Body of pancreas (tissue), 4 donors: ENCODE results near the gene RFX4. TPM values are rescaled to one million over a fixed set of nuclear protein-coding genes. Genes with fewer than 3 reads are reported as not detected.

Experiments used
- ATAC-seq: fragments of 150-250 bp; one replicate; pipeline ENCODE4 v1.9.1; 2016
- DNase-seq, 4 donors: peaks; one replicate each; pipeline ENCODE4 v3.0.0-alpha.2; 2019
- H3K27ac ChIP-seq, 4 donors: fragments of 200-600 bp; sonication (generic); 1 replicate in 3 of 4; 2 replicates in 1 of 4; pipeline versions ENCODE4 v1.5.1 to v1.6.1; 2016 to 2019; ENCODE audit warnings: mild to moderate bottlenecking in 1 of 4, mixed read lengths in 1 of 4, moderate library complexity in 1 of 4
- H3K27me3 ChIP-seq, 2 donors: fragments of 200-600 bp; sonication (generic); one replicate each; pipeline ENCODE4 v1.6.0; 2016; ENCODE audit warnings: mild to moderate bottlenecking in 1 of 2
- H3K36me3 ChIP-seq, 2 donors: fragments of 200-600 bp; sonication (generic); replicated peaks in 1 of 2; 2 replicates each; pipeline ENCODE4 v1.5.1; 2016; ENCODE audit warnings: low read depth in 2 of 2; ENCODE audit not compliant: insufficient read depth in 1 of 2
- H3K4me1 ChIP-seq: fragments of 200-600 bp; sonication (generic); one replicate; pipeline ENCODE4 v1.6.0; 2016
- H3K4me3 ChIP-seq, 2 donors: fragments of 200-600 bp; sonication (generic); 1 replicate in 1 of 2; 2 replicates in 1 of 2; pipeline ENCODE4 v1.5.1; 2016 to 2019
- H3K9me3 ChIP-seq, 3 donors: fragments of 200-600 bp; sonication (generic); 1 replicate in 2 of 3; 2 replicates in 1 of 3; pipeline ENCODE4 v1.5.1; 2016
- CTCF ChIP-seq, 7 experiments: fragments of 450-650 bp in 4 of 7; fragments of 200-600 bp in 3 of 7; sonication (generic) in 3 of 7; IDR thresholded peaks; one replicate each; pipeline ENCODE4 v1.5.1; 2016 to 2019; ENCODE audit warnings: antibody characterized with exemption in 7 of 7
- POLR2A ChIP-seq, 3 donors: fragments of 450-650 bp; IDR thresholded peaks; one replicate each; pipeline ENCODE4 v1.6.1; 2016; ENCODE audit warnings: antibody characterized with exemption in 3 of 3, mild to moderate bottlenecking in 2 of 3
- WGBS, 2 donors: methylation state at CpG; one replicate each; pipeline ENCODE4 v1.1.5; 2017; 5-methylcytosine and 5-hydroxymethylcytosine counted together
- intact Hi-C: fragments of 100-400 bp; cut with DNase I; formaldehyde crosslinking; loops from one replicate; pipeline ENCODE4 v1.15.1; 2023
- total RNA-seq, 2 donors: library from RNA; depleted of rRNA; stranded (reverse); fragments of >200 nt; gene quantifications; one replicate each; pipeline ENCODE4 v1.1.0, GENCODE V29; 2016

The RFX4 gene
- total RNA-seq, 2 donors from 2014 or later = not detected

DNA sequence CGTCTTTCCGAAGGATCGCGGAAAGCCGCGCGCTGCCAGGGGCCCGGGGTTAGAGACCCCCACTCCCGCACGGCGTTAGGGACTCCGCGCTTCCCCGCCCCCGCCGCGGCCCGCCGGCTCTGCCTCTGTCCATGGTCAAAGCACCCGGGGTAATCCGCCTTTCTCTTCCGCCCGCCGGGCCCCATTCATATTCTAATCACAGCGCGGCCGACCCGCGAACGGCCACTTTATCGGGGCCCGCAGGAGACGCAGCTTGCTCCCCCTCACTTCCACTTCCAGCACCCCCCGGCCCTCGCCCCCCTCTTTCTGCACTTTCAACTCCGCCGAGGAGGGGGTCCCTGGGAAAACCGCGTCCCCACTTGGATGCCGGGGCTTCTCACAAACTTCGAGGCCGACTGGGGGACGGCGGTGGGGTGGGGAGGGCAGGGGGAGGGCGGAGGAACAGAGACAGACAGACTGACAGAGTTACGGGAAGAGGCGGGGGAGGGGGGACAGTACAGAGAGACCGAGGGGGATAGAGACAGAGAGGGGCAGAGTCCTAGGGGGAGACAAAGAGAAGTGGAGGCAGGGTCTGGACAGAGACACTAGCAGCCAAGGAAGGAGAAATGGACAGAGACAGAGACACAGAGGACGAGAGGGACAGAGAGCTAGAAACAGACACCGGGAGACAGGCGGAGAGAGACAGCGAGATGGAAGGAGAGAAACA lies 1.1 kb upstream of the RFX4 start:
- TF ChIP-seq CTCF (IDR thresholded peaks at IDR 0.05) = no peak
- no peak for TF ChIP-seq POLR2A (IDR thresholded peaks at IDR 0.05)
- DNase-seq = peak in 2 of 4 donors; percentile 19 to 27
- Histone ChIP-seq H3K4me3 (no peak overlapping the region), H3K36me3 (no peaks in the 10 kb centered on the region), H3K9me3 (no peaks in the 10 kb centered on the region), H3K4me1 (peaks cover 53% of the 10 kb centered on the region), H3K27ac (no peak overlapping the region), H3K27me3 (peaks cover 0 to 30% of the 10 kb centered on the region in 2 donors)
- peak; percentile 41 for ATAC-seq
- intact Hi-C loops = no loop called here
- WGBS, 2 donors = 2 to 6% methylated on average over 33 to 45 of the region's 52 CpGs

DNA sequence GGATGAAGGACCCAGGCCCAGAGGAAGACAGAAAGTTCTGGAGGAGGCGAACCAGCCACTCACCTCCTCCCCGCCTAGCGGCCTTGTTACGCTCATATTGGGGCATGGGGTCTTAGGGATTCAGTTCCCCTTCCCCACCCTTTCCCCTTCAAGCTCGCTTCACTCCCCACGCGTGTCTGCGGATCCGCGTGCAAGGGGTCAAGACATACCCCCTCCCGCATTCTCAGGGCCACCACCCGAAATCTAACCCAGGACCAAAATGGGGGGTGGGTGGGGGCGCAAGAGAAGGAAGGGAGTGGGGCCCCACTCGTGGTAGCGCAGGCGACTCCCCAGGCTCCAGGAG lies 584 bp upstream of the RFX4 start:
- Histone ChIP-seq H3K27ac (no peak overlapping the region), H3K4me1 (peaks cover 53% of the 10 kb centered on the region), H3K4me3 (no peak overlapping the region), H3K9me3 (no peaks in the 10 kb centered on the region), H3K27me3 (peaks cover 0 to 30% of the 10 kb centered on the region in 2 donors), H3K36me3 (no peaks in the 10 kb centered on the region)
- no peak for TF ChIP-seq CTCF (IDR thresholded peaks at IDR 0.05)
- no peak for TF ChIP-seq POLR2A (IDR thresholded peaks at IDR 0.05)
- 4 to 16% methylated on average over 16 of the region's 16 CpGs for WGBS, 2 donors
- DNase-seq (no peak), ATAC-seq (no peak)
- intact Hi-C loops = no loop called here

GRCh38 chr12:106583242-106584103 lies 669 bp downstream of the RFX4 start:
- TF ChIP-seq CTCF (IDR thresholded peaks at IDR 0.05) = no peak
- TF ChIP-seq POLR2A (IDR thresholded peaks at IDR 0.05) = no peak
- H3K4me1 ChIP-seq = peaks cover 53% of the 10 kb centered on the region
- no peaks in the 10 kb centered on the region for H3K36me3 ChIP-seq
- H3K27ac ChIP-seq = no peak overlapping the region
- no peak overlapping the region for H3K4me3 ChIP-seq
- ATAC-seq = no peak
- H3K27me3 ChIP-seq = peaks cover 0 to 30% of the 10 kb centered on the region in 2 donors
- WGBS, 2 donors = 1 to 2% methylated on average over 29 to 60 of the region's 60 CpGs
- DNase-seq = no peak
- intact Hi-C loops = no loop called here
- no peaks in the 10 kb centered on the region for H3K9me3 ChIP-seq

- H3K9me3 ChIP-seq = no peaks in the 10 kb centered on the region
- 6 to 15% methylated on average over 39 to 41 of the region's 41 CpGs for WGBS, 2 donors
- intact Hi-C loops = no loop called here
- ATAC-seq = no peak
- TF ChIP-seq POLR2A (IDR thresholded peaks at IDR 0.05) (no peak), CTCF (IDR thresholded peaks at IDR 0.05) (no peak)
- H3K27ac ChIP-seq = no peak overlapping the region
- H3K36me3 ChIP-seq = no peaks in the 10 kb centered on the region
- H3K4me3 ChIP-seq = no peak overlapping the region
- DNase-seq = no peak
- peaks cover 0 to 30% of the 10 kb centered on the region in 2 donors for H3K27me3 ChIP-seq
- H3K4me1 ChIP-seq = peaks cover 53% of the 10 kb centered on the region
Measured at GRCh38 chr12:106584104-106585064, 1.6 kb downstream of the RFX4 start.
